Measurements from ENCODE around the gene GCAT. TPM values are rescaled to one million over a fixed set of nuclear protein-coding genes. Genes with fewer than 3 reads are reported as not detected.

The GCAT gene
- total and polyA plus RNA-seq, 2 of the 13 experiments (the other 11 are each of a cell fraction or from before 2014, with no cell fraction given) = 28.0 to 50.3 TPM

GRCh38 chr22:37854946-37855345 lies 47.2 kb downstream of the GCAT start:
- no TSS peak for BruUV-seq (replicated peaks)
- Histone ChIP-seq H3K36me3 (replicated peaks in 1 of 2; ENCODE audit: control insufficient read depth in 1 of 2, insufficient read depth in 2 of 2, low read length in 2 of 2) (peaks cover 18 to 79% of the 10 kb centered on the region in 2 experiments), H3K9me3 (ENCODE audit: low read length) (no peaks in the 10 kb centered on the region), H3K4me2 (ENCODE audit: low read depth, low read length) (no peak overlapping the region), H3K27me3 (ENCODE audit: control insufficient read depth in 1 of 2, insufficient read depth in 2 of 2, low read length in 2 of 2) (no peaks in the 10 kb centered on the region; a peak in 1 of 5 replicates), H4K20me1 (ENCODE audit: insufficient read depth, low read length) (no peaks in the 10 kb centered on the region), H3K4me3 (replicated peaks in 1 of 3; ENCODE audit: insufficient read depth in 1 of 3, low read depth in 2 of 3, low read length in 3 of 3) (no peak overlapping the region), H2AFZ (ENCODE audit: low read length) (no peak overlapping the region), H3K27ac (ENCODE audit: extremely low read length, insufficient read depth, low read length) (no peak overlapping the region), H3K79me2 (ENCODE audit: insufficient read depth, low read length) (peaks cover 44% of the 10 kb centered on the region), H3K4me1 (ENCODE audit: insufficient read depth, low read length) (peaks cover 33% of the 10 kb centered on the region), H3K9ac (ENCODE audit: insufficient read depth, low read depth, low read length) (no peak overlapping the region)
- POLR2A ChIA-PET = interaction anchor here (0.9 to 1.1 kb wide), 3 partner anchors 9 to 79 kb away, joined by 3 read pairs; no protein-coding TSS in a partner anchor
- CTCF ChIA-PET (ENCODE audit: low intra/inter-chr PET ratio, low total read pairs) = no interaction called here
- in situ Hi-C loops (cut with HindIII; ENCODE audit: extremely low pct_ligation_motif_present, low pct_unique_long_range_greater_than_20kb) = no loop called here
- 80% methylated on average over 2 of the region's 2 CpGs for WGBS (ENCODE audit: low lambda C conversion rate)
- no peak for FAIRE-seq
- intact Hi-C loops (cut with micrococcal nuclease; ENCODE audit: unreplicated experiment) = no loop called here
- ATAC-seq = no peak
- no peak for DNase-seq (ENCODE audit: low spot score)
- TF ChIP-seq AGO2 (optimal IDR thresholded peaks at IDR 0.05; ENCODE audit: low read depth, low read length) (no peak), ATRX (CRISPR knock-in tag; IDR thresholded peaks at IDR 0.05; ENCODE audit: borderline replicate concordance) (no peak), BRD4 (CRISPR knock-in tag; IDR thresholded peaks at IDR 0.05) (no peak), PHF8 (CRISPR knock-in tag; IDR thresholded peaks at IDR 0.05) (no peak), SRSF1 (optimal IDR thresholded peaks at IDR 0.05; ENCODE audit: low read depth, low read length) (no peak), ZBTB33 (CRISPR knock-in tag; IDR thresholded peaks at IDR 0.05) (no peak), ZNF329 (CRISPR knock-in tag; IDR thresholded peaks at IDR 0.05; ENCODE audit: low read depth) (no peak), ZBTB34 (CRISPR knock-in tag; IDR thresholded peaks at IDR 0.05) (no peak)
